SK-N-DZ (cell line): Measurements from ENCODE around the gene CPEB3.
A peak's percentile ranks its signal among the peaks of the same experiment; 100 is the strongest.
"Not testable (repeated sequence)": the region's sequence is repeated elsewhere in the genome, so short reads cannot be mapped to it uniquely, and the experiment has no call there.

Source experiments
- DNase-seq: peaks from one replicate; pipeline ENCODE4 v3.0.0-alpha.2; 2015; ENCODE audit warnings: low spot score

The CPEB3 gene

GRCh38 chr10:92268748-92269147, 22.1 kb downstream of the CPEB3 start:
- DNase-seq = no peak

GRCh38 chr10:92267343-92267742, 23.5 kb downstream of the CPEB3 start:
- peak; percentile 20 for DNase-seq

DNA sequence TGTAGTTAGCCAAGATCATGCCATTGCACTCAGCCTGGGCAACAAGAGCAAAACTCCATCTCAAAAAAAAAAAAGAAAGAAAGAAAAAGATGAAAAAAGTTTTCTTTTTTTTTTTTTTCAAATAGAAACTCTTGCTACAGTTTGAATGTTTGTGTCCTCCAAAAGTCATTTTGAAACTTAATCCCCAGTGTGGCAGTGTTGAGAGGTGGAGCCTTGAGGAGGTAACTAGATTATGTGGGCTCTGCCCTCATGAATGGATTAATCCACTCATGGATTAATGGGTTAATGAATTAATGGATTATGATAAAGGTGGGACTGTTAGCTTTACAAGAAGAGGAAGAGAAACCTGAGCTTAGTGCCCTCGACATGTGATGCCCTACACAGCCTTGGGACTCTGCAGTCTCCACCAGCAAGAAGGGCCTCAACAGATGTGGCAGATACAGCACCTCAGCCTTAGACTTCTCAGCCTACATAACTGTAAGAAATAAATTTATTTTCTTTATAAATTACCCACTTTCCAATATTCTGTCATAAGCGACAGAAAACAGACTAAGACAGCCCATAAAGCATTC, 25.1 kb downstream of the CPEB3 start:
- DNase-seq = no peak

DNA sequence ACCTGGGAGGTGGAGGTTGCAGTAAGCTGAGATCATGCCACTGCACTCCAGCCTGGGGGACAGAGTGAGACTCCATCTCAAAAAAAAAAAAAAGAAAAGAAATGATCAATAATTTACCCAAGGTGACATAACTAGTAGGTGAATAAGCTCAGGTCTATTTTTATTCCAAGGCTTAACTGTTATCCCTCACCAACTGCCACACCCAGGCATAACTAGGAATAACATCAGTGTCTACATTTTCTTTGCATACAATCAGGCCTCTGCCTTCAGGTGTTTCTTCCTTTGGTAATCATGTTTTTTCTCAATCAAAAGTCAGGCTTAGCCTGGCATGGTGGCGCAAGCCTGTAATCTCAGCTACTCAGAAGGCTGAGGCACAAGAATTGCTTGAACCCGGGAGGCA, 26.6 kb downstream of the CPEB3 start:
- no peak for DNase-seq

DNA sequence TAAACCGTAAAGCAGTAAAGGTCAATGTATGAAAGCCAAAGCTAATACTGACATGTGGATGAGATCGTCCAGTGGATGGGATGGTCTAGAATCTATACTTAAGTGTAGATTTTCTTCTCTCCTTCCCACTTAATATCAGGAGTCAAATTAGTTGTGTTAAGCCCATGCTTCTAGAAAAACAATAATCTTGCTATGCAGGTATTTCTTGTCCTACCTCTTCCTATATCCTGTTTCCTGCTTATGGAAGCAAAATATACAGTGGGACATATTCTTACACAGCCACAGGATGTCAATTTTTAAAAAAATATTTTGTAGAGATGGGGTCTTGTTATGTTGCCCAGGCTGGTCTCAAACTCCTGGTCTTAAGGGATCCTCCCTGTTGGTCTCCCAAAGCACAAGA, 27.5 kb downstream of the CPEB3 start:
- DNase-seq = no peak

- no peak for DNase-seq
Measured at GRCh38 chr10:92248566-92248965, 42.3 kb downstream of the CPEB3 start.

DNA sequence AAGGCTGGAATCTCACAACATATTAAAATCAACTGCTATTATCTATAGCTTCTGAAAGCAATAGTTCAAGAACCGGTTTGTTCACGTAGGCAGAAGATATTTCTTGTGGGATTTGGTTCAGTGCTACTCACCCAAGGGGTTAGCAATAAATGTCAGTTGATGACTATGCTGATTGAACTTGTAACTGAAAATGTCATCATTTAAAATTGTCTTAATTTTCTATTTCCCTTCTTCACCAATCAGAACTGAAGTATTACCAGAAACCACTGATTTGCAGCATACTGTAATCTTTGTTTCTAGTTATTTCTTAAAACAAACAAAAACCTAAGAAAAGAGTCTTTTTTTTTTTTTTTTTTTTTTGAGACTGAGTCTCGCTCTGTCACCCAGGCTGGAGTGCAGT, 46.1 kb downstream of the CPEB3 start:
- no peak for DNase-seq

DNA sequence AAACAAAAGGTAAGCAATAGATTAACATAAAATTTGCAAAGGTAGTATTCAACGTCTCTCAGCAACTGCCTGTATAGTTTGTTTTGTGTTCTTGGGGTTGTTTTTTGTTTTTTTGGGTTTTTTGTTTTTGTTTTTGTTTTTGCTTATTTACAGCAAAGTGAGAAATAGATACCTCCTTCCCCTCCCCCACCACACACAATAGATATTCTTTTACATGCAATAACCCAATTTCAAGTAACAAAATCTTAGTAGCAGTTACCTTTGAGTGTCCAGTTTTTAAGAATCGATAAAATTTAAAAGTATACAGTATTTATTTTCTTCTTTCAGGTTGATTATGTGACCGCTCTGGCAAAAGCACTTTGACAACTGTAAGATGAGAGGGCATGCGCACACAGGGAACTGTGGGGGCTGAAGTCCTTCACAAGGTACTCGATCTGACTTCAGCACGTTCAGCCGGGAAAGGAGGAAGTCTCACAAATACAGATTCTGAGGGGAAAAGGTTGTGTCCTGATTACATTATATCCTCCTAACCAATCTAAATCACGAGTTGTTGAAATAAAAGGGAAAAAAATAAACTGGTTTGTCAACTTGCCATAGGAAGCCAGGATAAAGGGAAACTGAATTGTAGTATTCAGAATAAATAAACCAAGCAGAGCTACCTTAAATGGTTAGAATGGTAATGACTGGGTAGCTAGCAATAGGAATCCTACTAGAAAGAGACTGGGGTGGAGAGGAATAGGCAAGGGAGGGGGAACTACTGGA, 47.8 kb downstream of the CPEB3 start:
- peak; percentile 73 for DNase-seq

DNA sequence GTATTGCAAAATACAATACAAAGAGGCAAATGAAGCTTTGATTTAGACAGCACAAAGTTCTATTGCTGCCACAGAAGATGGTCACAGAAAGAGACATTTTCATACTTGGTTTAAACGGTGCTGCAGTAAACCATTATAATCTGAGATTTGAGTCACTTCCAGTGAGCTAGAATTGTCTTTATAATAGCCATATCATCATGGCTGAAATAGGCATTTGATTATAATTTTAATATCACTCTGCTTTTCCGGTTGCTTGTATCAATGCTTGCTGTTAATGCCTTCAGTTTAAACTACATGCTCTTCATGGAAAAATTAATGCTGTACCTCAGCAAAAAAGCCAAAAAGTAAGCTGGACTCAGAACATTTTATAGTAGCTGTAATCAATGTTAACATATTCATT, 48.5 kb downstream of the CPEB3 start:
- no peak for DNase-seq

DNA sequence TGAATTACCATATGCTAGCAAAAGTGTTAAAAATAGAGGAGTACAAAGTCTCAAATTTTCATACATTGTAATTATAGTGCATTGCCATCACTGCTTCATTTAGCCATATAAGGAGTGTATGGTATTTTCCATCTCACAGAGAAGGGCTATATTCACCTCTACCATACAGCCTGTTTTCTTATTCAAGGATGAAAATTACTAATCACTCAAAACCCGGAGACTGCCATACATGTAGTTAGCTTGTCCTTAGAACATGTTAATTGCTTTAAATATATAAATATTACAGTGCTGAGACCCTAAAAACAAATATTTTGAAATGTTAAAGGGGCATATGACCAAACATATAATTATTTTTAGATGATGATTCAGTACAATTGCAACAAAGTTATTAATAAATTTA, 49.4 kb downstream of the CPEB3 start:
- DNase-seq = no peak

DNA sequence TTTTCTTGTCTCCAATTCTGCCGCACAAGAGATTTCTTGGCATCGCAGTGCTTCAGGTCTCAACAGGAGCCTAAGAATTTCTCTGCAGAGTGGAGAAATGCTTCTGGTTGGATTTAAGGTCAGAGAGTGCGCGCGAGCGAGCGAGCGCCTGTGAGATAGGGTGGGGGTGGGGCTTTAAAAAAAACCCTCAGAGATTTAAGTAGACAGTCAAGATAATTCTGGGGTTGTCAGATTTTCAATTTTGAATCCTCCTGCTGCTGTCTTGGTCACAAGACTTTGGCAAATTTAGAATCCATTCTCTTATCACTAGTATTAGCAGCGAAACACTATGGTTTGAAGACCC, 49.7 kb downstream of the CPEB3 start:
- peak; percentile 49 for DNase-seq

DNA sequence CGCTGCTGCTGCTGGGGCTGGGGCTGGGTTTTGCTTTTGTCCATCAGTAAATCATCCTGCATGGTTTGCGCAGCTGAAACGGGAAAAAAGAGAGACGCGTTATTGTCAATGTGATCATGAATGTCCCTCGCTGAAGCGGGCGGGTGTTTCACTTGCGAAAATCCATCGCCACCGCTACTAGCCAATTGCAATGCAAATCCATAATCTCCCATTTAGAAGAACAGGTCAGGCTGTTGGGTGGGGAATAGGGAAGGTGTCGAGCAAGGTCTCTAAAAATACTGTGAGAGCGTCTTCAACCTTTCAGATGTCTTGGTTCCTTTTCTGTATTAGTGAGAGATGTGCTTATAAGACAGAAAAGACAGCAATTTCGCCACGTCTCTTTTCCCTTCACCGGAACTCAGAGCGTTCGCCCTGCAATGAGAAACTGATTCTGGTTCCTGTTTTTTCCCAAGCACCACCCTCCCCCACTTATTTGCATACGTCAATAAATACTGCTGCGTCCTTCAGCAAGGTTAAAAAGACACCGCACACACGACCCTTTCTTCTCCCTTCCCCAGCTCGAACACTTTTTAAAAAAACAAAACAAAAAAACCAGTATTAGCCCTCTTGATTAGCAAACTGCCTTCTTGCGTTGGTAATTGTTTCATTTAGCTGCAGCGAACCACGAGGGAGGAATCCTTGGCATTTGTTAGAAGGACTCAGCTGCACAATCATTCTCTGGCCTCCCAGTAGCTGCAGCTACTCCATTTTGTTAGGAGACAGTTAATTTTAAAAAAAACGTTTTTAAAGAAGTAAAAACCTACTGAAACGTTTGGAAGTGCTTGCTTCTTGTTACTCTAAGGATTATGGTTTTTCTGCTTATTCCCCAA, 50.4 kb downstream of the CPEB3 start:
- DNase-seq = peak; percentile 76

- peak; percentile 32 for DNase-seq
Measured at GRCh38 chr10:92239600-92240288, 51.1 kb downstream of the CPEB3 start.

- no peak for DNase-seq
Measured at GRCh38 chr10:92239151-92239599, 51.7 kb downstream of the CPEB3 start.

DNA sequence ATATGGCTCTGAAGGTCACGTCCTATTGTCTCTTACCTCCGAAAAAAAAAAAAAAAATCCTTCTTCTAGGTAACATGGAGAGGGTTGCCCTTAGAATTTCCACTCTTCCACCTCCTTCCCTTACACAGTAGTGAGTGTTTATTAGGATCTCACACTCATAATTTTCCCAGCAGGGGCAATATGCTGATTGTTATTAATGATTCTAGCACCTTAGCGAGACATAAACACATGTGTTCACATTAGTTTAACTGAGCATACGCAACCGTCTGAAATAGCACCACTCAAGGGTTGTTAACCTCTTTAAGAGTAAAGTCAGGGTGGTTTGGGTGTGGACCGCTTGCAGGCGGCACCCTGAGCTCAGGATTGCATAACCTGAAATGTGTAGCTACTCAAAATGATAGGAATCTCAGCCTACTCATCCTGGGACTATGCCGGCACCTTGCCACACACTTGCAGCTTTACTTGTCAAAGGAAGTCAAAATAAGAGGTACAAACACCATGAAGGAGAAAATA, 52.2 kb downstream of the CPEB3 start:
- no peak for DNase-seq

DNA sequence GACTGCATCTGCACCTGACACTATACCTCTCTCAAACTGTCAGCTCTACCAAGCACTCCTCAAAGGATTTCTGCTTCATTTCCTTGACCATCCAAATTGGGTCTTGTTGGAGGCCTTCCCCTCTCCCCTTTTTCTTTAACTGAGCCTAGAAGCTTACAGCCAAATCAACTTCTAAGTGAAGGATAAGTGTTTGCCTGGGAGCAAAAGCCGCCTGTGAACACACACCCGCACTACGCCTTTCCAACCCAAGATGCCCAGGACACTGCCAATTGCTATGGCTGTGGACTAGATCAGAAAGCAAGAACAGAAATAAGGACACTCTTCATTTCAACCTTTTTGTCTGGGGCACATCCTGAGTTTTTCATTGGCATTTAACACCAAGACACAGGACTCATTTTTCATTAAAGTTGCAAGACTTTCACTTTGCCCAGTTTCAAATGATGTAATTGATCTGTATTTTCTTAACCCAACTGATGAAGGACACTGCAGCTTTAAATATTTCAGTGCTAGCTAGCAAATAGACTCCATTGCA, 52.8 kb downstream of the CPEB3 start:
- DNase-seq = no peak

GRCh38 chr10:92231196-92231595, 59.7 kb downstream of the CPEB3 start:
- no peak for DNase-seq

GRCh38 chr10:92222603-92223262, 68.1 kb downstream of the CPEB3 start:
- DNase-seq = no peak

GRCh38 chr10:92219559-92219958, 71.3 kb downstream of the CPEB3 start:
- DNase-seq = no peak

DNA sequence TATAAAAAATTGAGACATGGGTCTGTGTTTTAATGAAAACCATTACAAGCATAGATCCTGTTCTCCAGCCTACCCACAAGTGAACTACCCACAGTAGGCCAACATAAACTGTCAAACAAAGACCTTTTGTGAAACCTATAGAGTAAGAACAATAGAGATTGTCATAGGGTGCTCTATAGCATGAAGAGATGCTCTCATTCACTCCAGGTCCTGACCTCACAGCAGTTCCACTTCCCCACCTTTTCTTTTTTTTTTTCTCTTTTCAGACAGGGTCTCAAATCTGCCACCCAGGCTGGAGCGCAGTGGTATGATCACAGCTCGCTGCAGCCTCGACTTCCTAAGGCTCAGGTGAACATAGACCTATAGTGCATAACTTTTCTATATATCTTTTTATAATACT, 72.3 kb downstream of the CPEB3 start:
- no peak for DNase-seq

DNA sequence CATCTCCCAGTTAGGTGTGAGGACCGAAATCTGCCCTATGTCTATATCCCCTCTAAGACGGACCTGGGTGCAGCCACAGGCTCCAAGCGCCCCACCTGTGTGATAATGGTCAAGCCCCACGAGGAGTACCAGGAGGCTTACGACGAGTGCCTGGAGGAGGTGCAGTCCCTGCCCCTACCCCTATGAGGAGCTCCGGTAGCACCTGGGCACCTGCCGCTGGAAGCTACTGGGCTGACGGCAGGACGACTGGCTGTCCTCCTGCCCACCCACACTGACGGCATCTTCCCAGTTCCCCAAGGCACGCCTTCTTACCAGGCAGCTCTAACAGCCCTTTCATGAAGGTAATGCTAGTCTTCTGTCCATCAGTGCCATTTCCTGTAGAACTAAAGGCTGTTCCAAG, 74.3 kb downstream of the CPEB3 start:
- not testable (repeated sequence) for DNase-seq
